ENCODE results near the gene PCDHA6. TPM values are rescaled to one million over a fixed set of nuclear protein-coding genes. Genes with fewer than 3 reads are reported as not detected.
"Not testable (repeated sequence)": the region's sequence is repeated elsewhere in the genome, so short reads cannot be mapped to it uniquely, and the experiment has no call there.

The PCDHA6 gene
- total and polyA plus RNA-seq, 2 of the 8 experiments (the other 6 are each of a cell fraction or from before 2014, with no cell fraction given), result 0.71 to 7.1 TPM

DNA sequence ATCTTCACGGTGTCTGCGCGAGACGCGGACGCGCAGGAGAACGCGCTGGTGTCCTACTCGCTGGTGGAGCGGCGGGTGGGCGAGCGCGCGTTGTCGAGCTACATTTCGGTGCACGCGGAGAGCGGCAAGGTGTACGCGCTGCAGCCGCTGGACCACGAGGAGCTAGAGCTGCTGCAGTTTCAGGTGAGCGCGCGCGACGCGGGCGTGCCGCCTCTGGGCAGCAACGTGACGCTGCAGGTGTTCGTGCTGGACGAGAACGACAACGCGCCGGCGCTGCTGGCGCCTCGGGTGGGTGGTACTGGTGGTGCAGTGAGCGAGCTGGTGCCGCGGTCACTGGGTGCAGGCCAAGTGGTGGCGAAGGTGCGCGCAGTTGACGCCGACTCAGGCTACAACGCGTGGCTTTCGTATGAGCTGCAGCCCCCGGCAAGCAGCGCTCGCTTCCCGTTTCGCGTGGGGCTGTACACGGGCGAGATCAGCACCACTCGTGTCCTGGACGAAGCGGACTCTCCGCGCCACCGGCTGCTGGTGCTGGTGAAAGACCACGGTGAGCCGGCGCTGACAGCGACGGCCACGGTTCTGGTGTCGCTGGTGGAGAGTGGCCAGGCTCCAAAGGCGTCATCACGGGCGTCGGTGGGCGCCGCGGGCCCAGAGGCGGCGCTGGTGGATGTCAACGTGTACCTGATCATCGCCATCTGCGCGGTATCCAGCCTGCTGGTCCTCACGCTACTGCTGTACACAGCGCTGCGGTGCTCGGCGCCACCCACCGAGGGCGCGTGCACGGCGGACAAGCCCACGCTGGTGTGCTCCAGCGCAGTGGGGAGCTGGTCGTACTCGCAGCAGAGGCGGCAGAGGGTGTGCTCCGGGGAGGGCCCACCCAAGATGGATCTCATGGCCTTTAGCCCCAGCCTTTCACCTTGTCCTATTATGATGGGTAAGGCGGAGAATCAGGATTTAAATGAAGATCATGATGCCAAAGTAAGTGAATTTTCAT lies 2.0 kb downstream of the PCDHA6 start:
- H2BK12ac ChIP-seq (ENCODE audit: low read depth, low read length); H3K36me3 ChIP-seq (ENCODE audit: control insufficient read depth in 2 of 4, insufficient read depth in 4 of 4, low read length in 3 of 4); H2BK120ac ChIP-seq (replicated peaks; ENCODE audit: low read depth, low read length); H3K23me2 ChIP-seq (ENCODE audit: low read depth, low read length); H4K20me1 ChIP-seq (replicated peaks in 1 of 2; ENCODE audit: control insufficient read depth in 1 of 2, insufficient read depth in 2 of 2, low read length in 2 of 2); H2AFZ ChIP-seq (ENCODE audit: low read length); H2AK5ac ChIP-seq (ENCODE audit: low read depth, low read length); H2BK20ac ChIP-seq (ENCODE audit: low read length); H3K27me3 ChIP-seq (replicated peaks in 1 of 4; ENCODE audit: control insufficient read depth in 3 of 4, extremely low read depth in 1 of 4, insufficient read depth in 3 of 4, low read length in 3 of 4); H2BK5ac ChIP-seq (ENCODE audit: low read depth, low read length); H4K91ac ChIP-seq (replicated peaks; ENCODE audit: insufficient read length, low read length); H3K4me2 ChIP-seq (ENCODE audit: insufficient read depth in 1 of 2, low read depth in 2 of 2, low read length in 2 of 2); H3K4me3 ChIP-seq (ENCODE audit: extremely low read depth in 1 of 4, insufficient read depth in 2 of 4, low read depth in 3 of 4, low read length in 4 of 4); H2BK15ac ChIP-seq (ENCODE audit: low read length); H3K27ac ChIP-seq (ENCODE audit: low read depth, low read length); DNase-seq (ENCODE audit: low read depth in 1 of 2, low spot score in 2 of 2); H3K23ac ChIP-seq (ENCODE audit: insufficient read length); H3K4me1 ChIP-seq (replicated peaks in 1 of 4; ENCODE audit: control insufficient read depth in 3 of 4, insufficient read depth in 4 of 4, low read length in 3 of 4); FAIRE-seq; H3K79me1 ChIP-seq (ENCODE audit: low read depth, low read length); H3K56ac ChIP-seq (replicated peaks; ENCODE audit: insufficient read length, low read depth, low read length); H3K9ac ChIP-seq (replicated peaks in 1 of 4; ENCODE audit: extremely low read depth in 1 of 4, low read depth in 3 of 4, low read length in 3 of 4); H4K8ac ChIP-seq (ENCODE audit: extremely low read depth, insufficient read depth, low read length); H3K18ac ChIP-seq (ENCODE audit: extremely low read depth, low read length); H3K4ac ChIP-seq (replicated peaks; ENCODE audit: insufficient read length, low read depth, low read length); H4K5ac ChIP-seq (ENCODE audit: insufficient read length, low read depth, low read length); H3K14ac ChIP-seq (ENCODE audit: insufficient read length); H3K79me2 ChIP-seq (ENCODE audit: control insufficient read depth in 1 of 2, insufficient read depth in 2 of 2, low read length in 2 of 2): not testable (repeated sequence)
- WGBS, 2 experiments (ENCODE audit: extremely low coverage in 1 of 2, insufficient coverage in 1 of 2, insufficient read length in 1 of 2, insufficient replicate concordance in 2 of 2, low coverage in 1 of 2, low lambda C conversion rate in 2 of 2, missing lambda C conversion rate in 1 of 2), result 95% methylated on average over 94 of the region's 106 CpGs; no CpG with 5 or more reads in 1 of the 2 experiments
- H3K9me3 ChIP-seq (ENCODE audit: insufficient read depth in 2 of 2, low read depth in 1 of 2, low read length in 1 of 2), result peaks cover 0 to 11% of the 10 kb centered on the region in 2 experiments; a peak in 1 of 4 replicates
- ChIA-PET POLR2A (ENCODE audit: partially characterized antibody) (interaction anchor here (0.7 to 1.2 kb wide), 2 partner anchors 10 to 22 kb away, joined by 3 read pairs; no protein-coding TSS in a partner anchor), CTCF (ENCODE audit: partially characterized antibody) (interaction anchor here (0.6 to 6.0 kb wide), 11 partner anchors 9 to 393 kb away, joined by 3 to 58 read pairs (median 7); partner anchors contain the start of genes PCDHA12, PCDHA4, PCDHA8 and PCDHB1)
